ENCODE measurements around the gene PDZK1IP1. TPM values are rescaled to one million over a fixed set of nuclear protein-coding genes. Genes with fewer than 3 reads are reported as not detected.

Gene PDZK1IP1
- total RNA-seq, 1 donor from 2014 or later, result not detected

DNA sequence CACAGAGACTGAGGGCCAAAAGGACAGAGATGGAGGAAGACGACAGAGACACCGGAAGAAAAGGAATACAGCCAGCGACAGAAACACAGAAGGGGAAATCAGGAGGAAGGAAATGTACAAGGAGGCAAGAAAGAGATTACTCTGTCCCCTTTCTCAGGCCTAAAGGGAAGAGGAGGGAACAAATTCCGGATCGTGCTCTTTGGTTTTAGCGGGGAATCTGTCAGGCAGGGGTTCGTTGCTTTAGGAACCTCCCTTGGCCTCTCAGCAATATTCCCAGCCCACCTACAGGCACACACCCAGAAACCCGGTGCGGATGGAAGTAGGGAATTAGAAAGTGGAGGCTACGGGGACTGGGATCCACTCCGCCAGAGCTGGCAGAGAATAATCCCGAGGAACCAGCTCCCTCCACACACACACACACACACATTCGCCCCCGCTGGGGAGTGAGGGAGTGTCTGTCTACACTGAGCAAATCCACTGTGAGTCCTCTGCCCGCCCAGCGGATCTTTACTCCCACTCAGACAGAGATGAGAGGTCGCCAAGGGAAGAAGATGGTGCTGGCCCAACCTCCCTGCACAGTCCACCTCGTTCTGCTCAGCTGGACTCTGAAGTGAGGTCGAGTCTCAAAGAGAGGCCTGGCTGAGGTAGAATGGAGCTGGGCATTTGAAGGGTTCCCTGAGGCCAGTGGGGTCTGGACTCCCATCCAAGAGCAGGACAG is 36.4 kb upstream of the PDZK1IP1 start:
- Mint-ChIP-seq H3K9me3 (no peaks in the 10 kb centered on the region), H3K27ac (no peak overlapping the region), H3K36me3 (ENCODE audit: low read depth) (no peaks in the 10 kb centered on the region)

DNA sequence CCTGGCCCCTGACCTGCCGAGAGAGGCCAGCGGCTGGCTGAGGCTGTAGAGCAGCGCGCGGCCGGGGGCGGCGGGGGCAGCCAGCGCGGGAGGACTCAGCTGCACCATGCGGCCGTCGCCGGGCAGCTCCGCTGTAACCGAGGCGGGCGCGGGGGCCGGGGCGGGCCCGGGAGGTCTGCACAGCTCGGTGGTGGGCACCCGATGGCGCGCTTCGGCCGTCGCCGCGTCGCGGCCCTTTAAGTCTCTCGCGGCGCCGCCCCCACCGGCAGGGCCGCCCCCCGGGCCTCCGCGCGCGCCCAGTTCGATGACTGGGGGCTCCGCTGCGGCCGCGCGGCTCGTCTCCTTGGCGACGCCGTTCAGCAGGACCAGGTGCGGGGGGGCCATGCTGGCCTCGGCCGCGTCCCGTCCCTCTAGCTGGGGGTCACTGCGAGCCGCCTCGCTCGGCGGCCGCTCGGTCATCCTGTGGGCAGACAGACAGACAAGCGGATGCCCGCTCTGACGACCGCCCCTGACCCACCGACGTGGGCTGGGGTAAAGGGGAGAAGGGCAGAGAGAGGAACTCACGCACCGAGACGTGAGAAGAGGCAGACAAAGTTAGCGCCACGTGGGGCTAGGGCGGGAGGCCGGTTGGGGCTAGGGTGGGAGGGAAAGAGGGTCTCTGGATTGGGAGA is 35.7 kb upstream of the PDZK1IP1 start:
- ATAC-seq (ENCODE audit: low read depth) (no peak), DNase-seq (no peak)
- Mint-ChIP-seq H3K4me1 (peaks cover 21% of the 10 kb centered on the region), H3K27me3 (peaks cover 46% of the 10 kb centered on the region), H3K27ac (no peak overlapping the region), H3K9me3 (no peaks in the 10 kb centered on the region), H3K36me3 (ENCODE audit: low read depth) (no peaks in the 10 kb centered on the region), H3K4me3 (peak overlapping the region; percentile 55)
- intact Hi-C loops (cut with micrococcal nuclease), result no loop called here
- TF ChIP-seq, protein P1, sequence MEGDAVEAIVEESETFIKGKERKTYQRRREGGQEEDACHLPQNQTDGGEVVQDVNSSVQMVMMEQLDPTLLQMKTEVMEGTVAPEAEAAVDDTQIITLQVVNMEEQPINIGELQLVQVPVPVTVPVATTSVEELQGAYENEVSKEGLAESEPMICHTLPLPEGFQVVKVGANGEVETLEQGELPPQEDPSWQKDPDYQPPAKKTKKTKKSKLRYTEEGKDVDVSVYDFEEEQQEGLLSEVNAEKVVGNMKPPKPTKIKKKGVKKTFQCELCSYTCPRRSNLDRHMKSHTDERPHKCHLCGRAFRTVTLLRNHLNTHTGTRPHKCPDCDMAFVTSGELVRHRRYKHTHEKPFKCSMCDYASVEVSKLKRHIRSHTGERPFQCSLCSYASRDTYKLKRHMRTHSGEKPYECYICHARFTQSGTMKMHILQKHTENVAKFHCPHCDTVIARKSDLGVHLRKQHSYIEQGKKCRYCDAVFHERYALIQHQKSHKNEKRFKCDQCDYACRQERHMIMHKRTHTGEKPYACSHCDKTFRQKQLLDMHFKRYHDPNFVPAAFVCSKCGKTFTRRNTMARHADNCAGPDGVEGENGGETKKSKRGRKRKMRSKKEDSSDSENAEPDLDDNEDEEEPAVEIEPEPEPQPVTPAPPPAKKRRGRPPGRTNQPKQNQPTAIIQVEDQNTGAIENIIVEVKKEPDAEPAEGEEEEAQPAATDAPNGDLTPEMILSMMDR (IDR thresholded peaks at IDR 0.05), result no peak
- ChIA-PET POLR2A (no interaction called here), CTCF (no interaction called here)

More for the DNA sequence above, 36.4 kb upstream of the PDZK1IP1 start:
- Mint-ChIP-seq H3K27me3 (peaks cover 46% of the 10 kb centered on the region), H3K4me3 (peak overlapping the region; percentile 55), H3K4me1 (peaks cover 27% of the 10 kb centered on the region)
- ATAC-seq (ENCODE audit: low read depth), result no peak
- DNase-seq, result no peak
- TF ChIP-seq, protein P1 (IDR thresholded peaks at IDR 0.05), result no peak
- CTCF ChIA-PET, result no interaction called here
- POLR2A ChIA-PET, result no interaction called here
- intact Hi-C loops (cut with micrococcal nuclease), result no loop called here

DNA sequence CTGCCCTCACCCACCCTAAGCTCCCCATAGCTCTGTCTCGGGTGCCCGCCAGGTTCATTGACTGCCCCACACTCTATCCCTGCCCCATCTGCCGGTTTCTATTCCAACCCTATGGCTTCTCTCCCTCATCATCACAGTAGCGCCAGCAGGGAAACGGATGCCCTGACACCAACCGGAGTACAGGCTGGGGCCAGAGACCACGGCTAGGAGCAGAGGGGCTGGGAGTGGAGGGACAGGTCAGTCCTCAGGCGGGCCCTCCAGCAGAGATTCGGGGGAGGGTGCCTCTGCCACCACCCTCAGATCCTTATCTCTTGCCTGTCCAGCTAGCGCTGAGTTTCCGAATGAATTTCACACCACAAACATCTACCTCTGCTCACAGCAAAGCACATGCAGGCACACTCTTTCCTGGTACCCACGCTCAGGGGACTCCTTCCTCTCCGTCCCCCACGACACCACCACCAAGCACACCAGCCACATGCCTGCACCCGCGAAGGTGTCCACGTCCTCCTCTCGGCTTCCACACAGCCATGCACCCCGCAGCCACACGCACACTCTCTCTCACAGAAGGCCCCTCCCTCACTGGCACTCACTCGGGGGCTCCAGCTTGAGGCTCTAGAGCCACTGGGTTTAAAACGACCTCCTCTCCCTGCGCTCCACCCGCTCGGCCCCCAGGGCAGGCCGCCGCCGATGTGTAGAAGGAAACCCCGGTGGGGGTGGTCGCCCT is 35.0 kb upstream of the PDZK1IP1 start:
- ChIA-PET POLR2A (no interaction called here), CTCF (no interaction called here)
- peaks cover 15% of the 10 kb centered on the region for H3K4me1 Mint-ChIP-seq
- no peaks in the 10 kb centered on the region for H3K9me3 Mint-ChIP-seq
- H3K27ac Mint-ChIP-seq, result no peak overlapping the region
- TF ChIP-seq, protein P1 (IDR thresholded peaks at IDR 0.05), result no peak
- intact Hi-C loops (cut with micrococcal nuclease), result no loop called here
- ATAC-seq (ENCODE audit: low read depth) (no peak), DNase-seq (no peak)
- no peaks in the 10 kb centered on the region for H3K36me3 Mint-ChIP-seq (ENCODE audit: low read depth)
- no peak overlapping the region for H3K4me3 Mint-ChIP-seq
- H3K27me3 Mint-ChIP-seq, result peaks cover 41% of the 10 kb centered on the region

DNA sequence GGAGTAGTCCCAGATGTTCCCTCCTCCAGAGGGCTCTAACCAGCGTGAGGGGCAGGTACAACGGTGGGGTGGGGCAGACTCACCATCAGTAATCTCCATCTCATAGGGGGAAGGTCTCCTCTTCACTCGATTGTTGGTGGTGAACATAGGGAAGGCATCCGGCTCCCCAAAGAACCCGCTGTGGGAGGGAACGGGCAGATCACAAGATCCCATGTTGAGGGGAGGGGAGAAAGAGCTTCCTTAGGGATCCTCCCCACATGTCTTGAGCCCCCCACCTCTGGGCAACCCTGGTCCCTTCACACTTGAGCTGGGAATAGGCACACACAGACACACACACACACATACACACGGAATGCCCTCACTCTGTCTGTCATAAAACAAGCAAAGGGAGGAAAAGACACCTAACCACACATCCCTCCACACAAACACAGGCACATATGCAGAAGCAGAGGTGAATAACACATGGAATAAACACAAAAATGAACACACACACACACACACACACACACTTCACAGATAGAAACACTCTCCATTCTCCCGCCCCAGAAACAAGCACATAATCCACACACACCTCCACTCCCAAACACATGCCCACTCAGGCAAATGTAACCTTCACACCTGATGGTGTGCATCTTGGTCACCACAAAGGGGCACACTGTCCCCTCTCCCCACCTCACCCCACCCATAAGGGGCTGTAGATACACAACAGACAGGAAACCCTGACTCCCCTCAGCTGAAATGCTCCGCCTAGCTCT is 34.3 kb upstream of the PDZK1IP1 start:
- no peaks in the 10 kb centered on the region for H3K9me3 Mint-ChIP-seq
- H3K4me1 Mint-ChIP-seq, result peaks cover 7% of the 10 kb centered on the region
- intact Hi-C loops (cut with micrococcal nuclease), result no loop called here
- no peaks in the 10 kb centered on the region for H3K36me3 Mint-ChIP-seq (ENCODE audit: low read depth)
- ChIA-PET POLR2A (no interaction called here), CTCF (no interaction called here)
- H3K27ac Mint-ChIP-seq, result no peak overlapping the region
- no peak for ATAC-seq (ENCODE audit: low read depth)
- H3K4me3 Mint-ChIP-seq, result no peak overlapping the region
- TF ChIP-seq, protein P1 (IDR thresholded peaks at IDR 0.05), result no peak
- H3K27me3 Mint-ChIP-seq, result peaks cover 37% of the 10 kb centered on the region
- no peak for DNase-seq
